GM23338 (cell line): ENCODE results near the gene EYA4. TPM values are rescaled to one million over a fixed set of nuclear protein-coding genes. Genes with fewer than 3 reads are reported as not detected.

ENCODE experiments used
- ATAC-seq: fragments of 200-7000 bp; cut with Tn5 transposase; 3 replicates; pipeline ENCODE4 v1.9.1; 2020
- DNase-seq: peaks from one replicate; pipeline ENCODE4 v3.0.0-alpha.2; 2015; ENCODE audit warnings: low spot score
- H2AFZ ChIP-seq: fragments of 200-600 bp; sonication (generic); 2 replicates; pipeline ENCODE4 v1.8.0; 2016; ENCODE audit warnings: antibody characterized with exemption, mild to moderate bottlenecking, moderate library complexity
- H3F3A ChIP-seq: fragments of 200-600 bp; sonication (generic); replicated peaks from 2 replicates; pipeline ENCODE4 v1.8.0; 2017; ENCODE audit warnings: antibody characterized with exemption, mixed run types, low read depth
- H3K27ac ChIP-seq: fragments of 200-600 bp; sonication (generic); 2 replicates; pipeline ENCODE4 v1.6.1; 2016; ENCODE audit warnings: low read depth
- H3K27me3 ChIP-seq: fragments of 200-600 bp; sonication (generic); 2 replicates; pipeline ENCODE4 v1.8.0; 2016; ENCODE audit warnings: mild to moderate bottlenecking, mixed run types, moderate library complexity; ENCODE audit not compliant: insufficient read depth
- H3K36me3 ChIP-seq: fragments of 200-600 bp; sonication (generic); 2 replicates; pipeline ENCODE4 v1.8.0; 2016; ENCODE audit warnings: mild to moderate bottlenecking; ENCODE audit not compliant: insufficient read depth
- H3K4me1 ChIP-seq: fragments of 200-600 bp; sonication (generic); 2 replicates; pipeline ENCODE4 v1.8.0; 2016; ENCODE audit warnings: mild to moderate bottlenecking, moderate library complexity; ENCODE audit not compliant: insufficient read depth
- H3K4me2 ChIP-seq: fragments of 200-600 bp; sonication (generic); 2 replicates; pipeline ENCODE4 v1.7.1; 2017; ENCODE audit warnings: mixed run types
- H3K4me3 ChIP-seq: fragments of 200-600 bp; sonication (generic); 2 replicates; pipeline ENCODE4 v1.6.1; 2016; ENCODE audit warnings: mixed run types
- H3K79me2 ChIP-seq: fragments of 200-600 bp; sonication (generic); replicated peaks from 2 replicates; pipeline ENCODE4 v1.8.0; 2017; ENCODE audit warnings: mild to moderate bottlenecking; ENCODE audit not compliant: insufficient read depth
- H3K9me2 ChIP-seq: fragments of 200-600 bp; sonication (generic); 2 replicates; pipeline ENCODE4 v1.8.0; 2017; ENCODE audit not compliant: insufficient read depth
- H4K20me1 ChIP-seq: fragments of 200-600 bp; sonication (generic); replicated peaks from 2 replicates; pipeline ENCODE4 v1.8.0; 2017; ENCODE audit warnings: mild to moderate bottlenecking; ENCODE audit not compliant: insufficient read depth
- H3K27ac Mint-ChIP-seq: 2 replicates; pipeline ENCODE4 v1.8.0; 2020; ENCODE audit warnings: inconsistent platforms, mild to moderate bottlenecking, moderate library complexity, mixed read lengths
- H3K27me3 Mint-ChIP-seq: 3 replicates; pipeline ENCODE4 v1.8.0; 2022; ENCODE audit warnings: low read depth, mild to moderate bottlenecking, moderate library complexity, mixed read lengths, inconsistent platforms; ENCODE audit not compliant: insufficient read depth, poor library complexity
- H3K36me3 Mint-ChIP-seq: 3 replicates; pipeline ENCODE4 v1.8.0; 2021; ENCODE audit warnings: low read depth, mild to moderate bottlenecking, inconsistent platforms, moderate library complexity, mixed read lengths
- H3K4me1 Mint-ChIP-seq: 3 replicates; pipeline ENCODE4 v1.8.0; 2020; ENCODE audit warnings: mild to moderate bottlenecking, inconsistent platforms, mixed read lengths
- H3K4me3 Mint-ChIP-seq: 3 replicates; pipeline ENCODE4 v1.8.0; 2021; ENCODE audit warnings: moderate library complexity, mild to moderate bottlenecking, inconsistent platforms, mixed read lengths
- H3K9me3 Mint-ChIP-seq: 3 replicates; pipeline ENCODE4 v1.8.0; 2020; ENCODE audit warnings: moderate library complexity, mild to moderate bottlenecking, inconsistent platforms, mixed read lengths
- CREB1 ChIP-seq: fragments of 250-450 bp; sonication (Bioruptor Pico); IDR thresholded peaks from 2 replicates; pipeline ENCODE4 v1.5.0; 2020; ENCODE audit warnings: low read depth, mild to moderate bottlenecking, moderate library complexity
- CTCF ChIP-seq, 2 experiments: fragments of 200-600 bp in 1 of 2; sonication (generic) in 1 of 2; conservative IDR thresholded peaks; 2 replicates each; pipeline versions ENCODE4 v1.5.1 to v1.6.1; 2016 to 2017; ENCODE audit warnings: antibody characterized with exemption in 2 of 2, low read depth in 2 of 2, mild to moderate bottlenecking in 2 of 2, moderate library complexity in 1 of 2
- ETS1 ChIP-seq: IDR thresholded peaks from 2 replicates; pipeline ENCODE4 v1.6.1; 2016; ENCODE audit warnings: antibody characterized with exemption
- EZH2 ChIP-seq: fragments of 200-600 bp; sonication (generic); IDR thresholded peaks from one replicate; pipeline ENCODE4 v1.8.0; 2017; ENCODE audit warnings: antibody characterized with exemption, mild to moderate bottlenecking, low read depth; ENCODE audit not compliant: unreplicated experiment
- EZH2phosphoT487 ChIP-seq: fragments of 200-600 bp; sonication (generic); IDR thresholded peaks from one replicate; pipeline ENCODE4 v1.8.1; 2018; ENCODE audit warnings: antibody characterized with exemption; ENCODE audit not compliant: unreplicated experiment
- JUNB ChIP-seq: IDR thresholded peaks from one replicate; pipeline ENCODE4 v1.6.1; 2016; ENCODE audit warnings: antibody characterized with exemption; ENCODE audit not compliant: unreplicated experiment
- NANOG ChIP-seq: IDR thresholded peaks from 2 replicates; pipeline ENCODE4 v1.6.1; 2016; ENCODE audit warnings: antibody characterized with exemption, borderline replicate concordance
- POLR2AphosphoS5 ChIP-seq: IDR thresholded peaks from 2 replicates; pipeline ENCODE4 v1.6.1; 2016; ENCODE audit warnings: antibody characterized with exemption, low read depth
- REST ChIP-seq: IDR thresholded peaks from one replicate; pipeline ENCODE4 v1.6.1; 2018; ENCODE audit warnings: antibody characterized with exemption; ENCODE audit not compliant: unreplicated experiment
- STAT1 ChIP-seq: IDR thresholded peaks from one replicate; pipeline ENCODE4 v1.6.1; 2016; ENCODE audit warnings: antibody characterized with exemption; ENCODE audit not compliant: unreplicated experiment
- ZNF114 ChIP-seq: fragments of 250-450 bp; sonication (Bioruptor Pico); IDR thresholded peaks from 2 replicates; pipeline ENCODE4 v1.5.0; 2020; ENCODE audit warnings: mild to moderate bottlenecking, moderate library complexity
- ZNF331 ChIP-seq: fragments of 250-450 bp; sonication (Bioruptor Pico); IDR thresholded peaks from 2 replicates; pipeline ENCODE4 v1.5.0; 2020; ENCODE audit warnings: low read depth, mild to moderate bottlenecking, moderate library complexity
- ZNF462 ChIP-seq: fragments of 250-450 bp; sonication (Bioruptor Pico); IDR thresholded peaks from 2 replicates; pipeline ENCODE4 v1.5.0; 2020; ENCODE audit warnings: mild to moderate bottlenecking, moderate library complexity
- polyA plus RNA-seq: library from polyadenylated mRNA; unstranded; fragments of >200 nt; fragmentation: Nextera tagmentation; extraction: Ambion mirVana; gene quantifications from 2 replicates; pipeline ENCODE4 v1.2.1, GENCODE V29; 2016
- total RNA-seq: library from RNA; depleted of rRNA; stranded (reverse); fragments of >200 nt; shearing (Covaris generic); gene quantifications from 2 replicates; pipeline ENCODE4 v1.2.3, GENCODE V29; 2014

The EYA4 gene
- total and polyA plus RNA-seq, 2 experiments from 2014 or later = 0.05 to 0.21 TPM

GRCh38 chr6:133223452-133224029 is 17.6 kb upstream of the EYA4 start:
- no peak for TF ChIP-seq EZH2
- no peak for TF ChIP-seq ETS1
- no peak for TF ChIP-seq EZH2phosphoT487
- no peak for TF ChIP-seq JUNB
- TF ChIP-seq POLR2AphosphoS5 = no peak
- TF ChIP-seq ZNF331 = no peak
- TF ChIP-seq STAT1 = no peak
- TF ChIP-seq NANOG = no peak
- no peak for TF ChIP-seq CTCF (conservative IDR thresholded peaks at IDR 0.05; ENCODE audit: low read depth in 2 of 2)
- no peak for TF ChIP-seq REST
- TF ChIP-seq CREB1 = no peak
- no peak for TF ChIP-seq ZNF114 (CRISPR knock-in tag)
- TF ChIP-seq ZNF462 (CRISPR knock-in tag) = no peak
- Mint-ChIP-seq H3K4me1 (peaks cover 9% of the 10 kb centered on the region; the same call in 2 of the 3 replicates), H3K4me3 (no peak overlapping the region), H3K36me3 (peaks cover 10% of the 10 kb centered on the region; the same call in 2 of the 3 replicates), H3K27ac (no peak overlapping the region), H3K9me3 (peaks cover 6% of the 10 kb centered on the region; the same call in 2 of the 3 replicates), H3K27me3 (no peaks in the 10 kb centered on the region)
- ATAC-seq (no peak), DNase-seq (no peak)
- Histone ChIP-seq H3K4me2 (no peak overlapping the region), H3K27ac (no peak overlapping the region), H3K36me3 (no peaks in the 10 kb centered on the region), H3K4me1 (peaks cover 11% of the 10 kb centered on the region; the same call in 1 of the 2 replicates), H4K20me1 (no peaks in the 10 kb centered on the region), H3K9me2 (no peaks in the 10 kb centered on the region), H2AFZ (no peak overlapping the region), H3K27me3 (no peaks in the 10 kb centered on the region), H3K4me3 (no peak overlapping the region), H3K79me2 (no peaks in the 10 kb centered on the region), H3F3A (no peaks in the 10 kb centered on the region)
